ENCODE results near the gene MTOR. TPM values are rescaled to one million over a fixed set of nuclear protein-coding genes. Genes with fewer than 3 reads are reported as not detected.

The MTOR gene
- total and polyA plus RNA-seq, 2 donors (not counting 3 experiments of a cell fraction or from before 2014, with no cell fraction given), result 33.5 to 50.4 TPM

DNA sequence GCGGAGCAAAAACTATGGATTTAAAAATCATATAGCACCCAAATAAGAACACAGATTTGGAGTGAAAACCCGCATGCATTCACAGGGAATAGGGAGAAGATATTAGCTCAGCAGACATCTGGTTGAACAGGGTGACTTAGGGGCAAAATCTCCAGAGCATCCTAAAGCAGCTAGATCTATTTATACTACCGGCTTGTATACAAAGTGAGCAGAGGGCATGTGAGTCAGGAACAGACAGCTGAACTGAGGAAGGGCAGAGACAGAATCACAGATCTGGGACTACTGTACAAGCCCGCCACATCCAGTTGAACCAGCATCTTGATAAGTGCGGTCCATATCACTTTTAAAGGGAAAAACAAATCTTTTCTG, 127.5 kb downstream of the MTOR start:
- CTCF ChIA-PET, result interaction anchor here (1.4 kb wide), 1 partner anchor 26 kb away, joined by 4 read pairs; no protein-coding TSS in a partner anchor
- intact Hi-C loops (cut with micrococcal nuclease), result no loop called here

More for the DNA sequence above, 127.5 kb downstream of the MTOR start:
- FAIRE-seq, result no peak
- Histone ChIP-seq H4K20me1 (replicated peaks; ENCODE audit: control insufficient read depth, extremely low read depth, insufficient read depth, low read length) (no peaks in the 10 kb centered on the region), H3K79me2 (ENCODE audit: control insufficient read depth, insufficient read depth, low read length) (no peaks in the 10 kb centered on the region), H3K9me1 (replicated peaks; ENCODE audit: control insufficient read depth, extremely low read depth, insufficient read depth, low read length) (no peaks in the 10 kb centered on the region), H3K27ac (ENCODE audit: insufficient read depth, low read depth, low read length) (no peak overlapping the region), H3K9me3 (replicated peaks; ENCODE audit: control insufficient read depth, insufficient read depth, low read length) (no peaks in the 10 kb centered on the region), H3K9ac (replicated peaks; ENCODE audit: extremely low read depth, insufficient read depth, low read length) (no peak overlapping the region), H3K4me3 (replicated peaks in 1 of 3; ENCODE audit: insufficient read depth in 1 of 3, low read depth in 1 of 3, low read length in 3 of 3) (no peak overlapping the region), H2AFZ (ENCODE audit: low read depth, low read length) (no peak overlapping the region), H3K36me3 (ENCODE audit: control insufficient read depth in 2 of 2, extremely low read depth in 1 of 2, insufficient read depth in 2 of 2, low read length in 2 of 2) (peaks cover 11 to 32% of the 10 kb centered on the region in 2 experiments), H3K4me2 (ENCODE audit: insufficient read depth, low read length) (no peak overlapping the region), H3K4me1 (ENCODE audit: control insufficient read depth, extremely low read depth, insufficient read depth, low read length) (peaks cover 17% of the 10 kb centered on the region), H3K27me3 (ENCODE audit: control insufficient read depth in 2 of 2, insufficient read depth in 2 of 2, low read length in 2 of 2) (no peaks in the 10 kb centered on the region)
- POLR2A ChIA-PET, result no interaction called here
- TF ChIP-seq FOS (IDR thresholded peaks at IDR 0.05; ENCODE audit: borderline replicate concordance, insufficient read depth, low read length) (no peak), JUN (IDR thresholded peaks at IDR 0.05; ENCODE audit: borderline replicate concordance, insufficient read depth, insufficient read length, low read depth) (no peak), EZH2 (IDR thresholded peaks at IDR 0.05; ENCODE audit: borderline replicate concordance, low read depth, low read length, severe bottlenecking) (no peak), GATA2 (IDR thresholded peaks at IDR 0.05; ENCODE audit: insufficient read depth, insufficient read length, low read depth, low read length) (no peak), POLR2AphosphoS5 (IDR thresholded peaks at IDR 0.05; ENCODE audit: insufficient read depth, low read depth, low read length) (no peak), MYC (IDR thresholded peaks at IDR 0.05; ENCODE audit: low read depth, low read length) (no peak), POLR2A (IDR thresholded peaks at IDR 0.05; ENCODE audit: low read depth, low read length) (no peak)
- TF ChIP-seq, protein P1, sequence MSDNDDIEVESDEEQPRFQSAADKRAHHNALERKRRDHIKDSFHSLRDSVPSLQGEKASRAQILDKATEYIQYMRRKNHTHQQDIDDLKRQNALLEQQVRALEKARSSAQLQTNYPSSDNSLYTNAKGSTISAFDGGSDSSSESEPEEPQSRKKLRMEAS (IDR thresholded peaks at IDR 0.05; ENCODE audit: insufficient read depth, insufficient read length), result no peak
- TF ChIP-seq, protein P2, sequence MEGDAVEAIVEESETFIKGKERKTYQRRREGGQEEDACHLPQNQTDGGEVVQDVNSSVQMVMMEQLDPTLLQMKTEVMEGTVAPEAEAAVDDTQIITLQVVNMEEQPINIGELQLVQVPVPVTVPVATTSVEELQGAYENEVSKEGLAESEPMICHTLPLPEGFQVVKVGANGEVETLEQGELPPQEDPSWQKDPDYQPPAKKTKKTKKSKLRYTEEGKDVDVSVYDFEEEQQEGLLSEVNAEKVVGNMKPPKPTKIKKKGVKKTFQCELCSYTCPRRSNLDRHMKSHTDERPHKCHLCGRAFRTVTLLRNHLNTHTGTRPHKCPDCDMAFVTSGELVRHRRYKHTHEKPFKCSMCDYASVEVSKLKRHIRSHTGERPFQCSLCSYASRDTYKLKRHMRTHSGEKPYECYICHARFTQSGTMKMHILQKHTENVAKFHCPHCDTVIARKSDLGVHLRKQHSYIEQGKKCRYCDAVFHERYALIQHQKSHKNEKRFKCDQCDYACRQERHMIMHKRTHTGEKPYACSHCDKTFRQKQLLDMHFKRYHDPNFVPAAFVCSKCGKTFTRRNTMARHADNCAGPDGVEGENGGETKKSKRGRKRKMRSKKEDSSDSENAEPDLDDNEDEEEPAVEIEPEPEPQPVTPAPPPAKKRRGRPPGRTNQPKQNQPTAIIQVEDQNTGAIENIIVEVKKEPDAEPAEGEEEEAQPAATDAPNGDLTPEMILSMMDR (IDR thresholded peaks at IDR 0.05; ENCODE audit: extremely low read depth in 1 of 2, insufficient read depth in 1 of 2, low read depth in 1 of 2, low read length in 2 of 2), result no peak
- BruUV-seq (replicated peaks), result no TSS peak
- dilution Hi-C loops (cut with MboI; ENCODE audit: extremely low pct_ligation_motif_present, low sequenced_read_pairs), result no loop called here
- DNase-seq (ENCODE audit: low read depth, low spot score), result no peak

Measured in endothelial cell of umbilical vein (primary cell).